HFF-Myc (cell line): Measurements from ENCODE around the gene C9orf50.

Experiments
- DNase-seq: peaks from one replicate; pipeline ENCODE4 v3.0.0-alpha.2; 2011; ENCODE audit warnings: low read depth; ENCODE audit errors: extremely low read depth
- H3K4me3 ChIP-seq: replicated peaks from 2 replicates; pipeline ENCODE4 v1.5.1; 2011; ENCODE audit warnings: low read depth, mild to moderate bottlenecking, control low read depth, low read length
- TF ChIP-seq, protein P1 (sequence below): IDR thresholded peaks from 2 replicates; pipeline ENCODE4 v1.5.1; 2012; ENCODE audit warnings: mild to moderate bottlenecking, low read depth, low read length, control low read depth; ENCODE audit errors: missing control alignments

Gene C9orf50

DNA sequence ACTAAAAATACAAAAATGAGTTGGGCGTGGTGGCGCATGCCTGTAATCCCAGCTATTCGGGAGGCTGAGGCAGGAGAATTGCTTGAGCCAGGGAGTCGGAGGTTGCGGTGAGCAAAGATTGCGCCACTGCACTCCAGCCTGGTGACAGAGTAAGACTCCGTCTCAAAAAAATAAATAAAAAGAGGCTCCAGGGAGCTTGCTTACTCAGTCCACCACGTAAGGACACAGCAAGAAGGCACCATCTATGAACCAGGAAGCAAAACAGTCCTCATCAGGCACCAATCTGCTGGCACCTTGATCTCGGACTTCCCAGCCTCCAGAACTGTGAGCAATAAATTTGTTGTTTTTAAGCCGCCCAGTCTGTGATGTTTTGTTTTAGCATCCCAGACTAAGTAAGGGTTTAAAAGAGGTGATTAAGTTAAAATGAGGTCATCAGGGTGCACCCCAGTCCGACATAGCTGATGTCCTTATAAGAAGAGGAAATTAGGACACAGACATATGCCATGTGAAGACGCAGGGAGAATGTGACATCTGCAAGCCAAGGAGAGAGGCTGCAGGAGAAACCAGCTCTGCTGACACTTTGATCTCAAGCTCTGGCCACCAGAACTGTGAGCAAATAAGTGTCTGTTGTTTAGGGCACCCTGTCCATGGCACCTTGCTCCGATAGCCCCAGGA, 45.9 kb downstream of the C9orf50 start:
- no peak overlapping the region for H3K4me3 ChIP-seq
- TF ChIP-seq, protein P1, sequence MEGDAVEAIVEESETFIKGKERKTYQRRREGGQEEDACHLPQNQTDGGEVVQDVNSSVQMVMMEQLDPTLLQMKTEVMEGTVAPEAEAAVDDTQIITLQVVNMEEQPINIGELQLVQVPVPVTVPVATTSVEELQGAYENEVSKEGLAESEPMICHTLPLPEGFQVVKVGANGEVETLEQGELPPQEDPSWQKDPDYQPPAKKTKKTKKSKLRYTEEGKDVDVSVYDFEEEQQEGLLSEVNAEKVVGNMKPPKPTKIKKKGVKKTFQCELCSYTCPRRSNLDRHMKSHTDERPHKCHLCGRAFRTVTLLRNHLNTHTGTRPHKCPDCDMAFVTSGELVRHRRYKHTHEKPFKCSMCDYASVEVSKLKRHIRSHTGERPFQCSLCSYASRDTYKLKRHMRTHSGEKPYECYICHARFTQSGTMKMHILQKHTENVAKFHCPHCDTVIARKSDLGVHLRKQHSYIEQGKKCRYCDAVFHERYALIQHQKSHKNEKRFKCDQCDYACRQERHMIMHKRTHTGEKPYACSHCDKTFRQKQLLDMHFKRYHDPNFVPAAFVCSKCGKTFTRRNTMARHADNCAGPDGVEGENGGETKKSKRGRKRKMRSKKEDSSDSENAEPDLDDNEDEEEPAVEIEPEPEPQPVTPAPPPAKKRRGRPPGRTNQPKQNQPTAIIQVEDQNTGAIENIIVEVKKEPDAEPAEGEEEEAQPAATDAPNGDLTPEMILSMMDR: no peak
- no peak for DNase-seq

DNA sequence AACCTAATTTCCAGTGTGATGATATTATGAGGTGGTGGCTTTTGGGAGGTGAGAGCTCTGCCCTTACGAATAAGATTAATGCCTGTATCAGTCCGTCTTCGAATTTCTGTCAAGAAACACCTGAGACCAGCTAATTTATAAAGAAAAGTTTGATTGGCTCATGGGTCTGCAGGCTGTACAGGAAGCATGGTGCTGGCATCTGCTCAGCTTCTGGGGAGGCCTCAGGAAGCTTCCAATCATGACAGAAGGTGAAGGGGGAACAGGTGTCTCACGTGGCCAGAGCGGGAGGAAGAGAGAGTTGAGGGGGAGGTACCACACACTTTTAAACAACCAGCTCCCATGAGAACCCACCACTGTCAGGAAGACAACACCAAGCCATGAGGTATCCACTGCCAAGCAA, 46.9 kb downstream of the C9orf50 start:
- H3K4me3 ChIP-seq: no peak overlapping the region
- no peak for DNase-seq
- TF ChIP-seq, protein P1: no peak

DNA sequence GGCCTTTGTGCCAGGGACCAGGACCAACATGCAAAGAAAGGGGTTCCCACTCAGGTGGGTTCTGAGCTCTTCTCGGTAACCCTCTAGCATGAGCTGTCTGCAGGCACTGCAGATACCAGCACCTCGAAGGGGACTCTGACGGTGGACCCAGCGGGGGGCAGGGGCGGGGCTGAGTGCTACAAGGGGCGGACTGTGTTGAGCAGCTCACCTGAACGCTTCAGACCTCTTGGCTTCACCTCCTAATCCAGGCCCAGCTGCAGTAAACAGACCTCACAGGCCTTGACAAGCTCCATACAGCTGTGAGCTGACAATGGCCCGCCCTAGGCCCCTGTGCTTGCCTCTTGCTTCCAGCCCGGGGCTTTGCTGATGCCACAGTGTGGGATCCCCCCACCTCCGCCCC, 48.4 kb downstream of the C9orf50 start:
- DNase-seq: no peak
- TF ChIP-seq, protein P1: no peak
- no peak overlapping the region for H3K4me3 ChIP-seq

DNA sequence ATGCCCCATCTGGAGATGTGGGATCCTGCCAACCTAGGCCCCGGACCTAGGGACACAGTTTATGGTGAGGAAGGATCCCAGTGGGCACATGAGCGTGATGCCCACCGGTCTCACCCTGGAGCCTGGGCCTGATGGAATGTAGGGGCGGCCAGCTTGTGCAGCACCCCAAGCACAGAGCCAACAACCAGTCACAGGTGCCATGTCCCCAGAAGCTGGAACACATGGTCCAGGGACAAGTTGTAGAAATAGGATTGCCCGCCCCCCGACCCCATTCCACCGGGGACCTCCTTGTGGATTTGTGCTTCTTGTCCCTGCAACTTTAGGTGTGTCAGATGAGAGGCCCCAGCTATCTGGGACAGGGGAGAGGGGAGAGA, 48.9 kb downstream of the C9orf50 start:
- no peak for DNase-seq
- TF ChIP-seq, protein P1: no peak
- H3K4me3 ChIP-seq: no peak overlapping the region

DNA sequence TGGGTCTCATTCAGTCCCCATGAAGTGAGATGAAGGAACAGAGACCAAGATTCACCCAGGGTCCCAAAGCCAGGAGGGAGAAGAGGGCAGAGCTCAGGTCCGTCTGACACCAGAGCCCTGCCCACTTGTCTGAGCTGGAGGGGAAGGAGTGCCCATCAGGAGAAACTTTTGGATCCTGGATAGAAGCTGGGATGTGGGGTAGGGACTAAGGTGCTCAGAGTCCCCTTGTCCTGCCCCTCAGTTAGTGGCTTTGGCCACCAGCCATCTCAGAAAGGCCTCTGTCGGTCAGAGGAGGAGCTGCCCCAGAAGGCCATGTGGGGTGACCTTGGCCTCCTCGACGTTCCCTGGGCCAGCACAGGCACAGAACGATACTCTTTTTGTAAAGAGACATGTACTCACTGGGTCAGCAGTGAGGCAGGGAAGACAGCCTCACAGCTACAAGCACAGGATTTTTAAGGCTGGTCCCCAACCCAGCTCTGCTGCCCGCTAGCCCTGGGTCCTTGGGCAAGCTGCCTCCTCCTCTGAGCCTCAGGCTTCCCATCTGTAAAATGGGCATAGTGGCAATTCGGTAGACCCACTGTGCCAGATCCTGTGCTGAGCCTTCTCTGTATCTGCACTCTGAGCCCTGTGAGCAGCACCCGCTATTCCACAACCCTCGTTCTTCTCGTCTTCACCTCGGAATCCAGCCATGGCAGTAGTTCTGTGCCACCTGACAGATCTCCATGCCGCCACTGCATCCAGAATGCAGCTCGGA, 49.4 kb downstream of the C9orf50 start:
- TF ChIP-seq, protein P1: no peak
- DNase-seq: no peak
- no peak overlapping the region for H3K4me3 ChIP-seq

DNA sequence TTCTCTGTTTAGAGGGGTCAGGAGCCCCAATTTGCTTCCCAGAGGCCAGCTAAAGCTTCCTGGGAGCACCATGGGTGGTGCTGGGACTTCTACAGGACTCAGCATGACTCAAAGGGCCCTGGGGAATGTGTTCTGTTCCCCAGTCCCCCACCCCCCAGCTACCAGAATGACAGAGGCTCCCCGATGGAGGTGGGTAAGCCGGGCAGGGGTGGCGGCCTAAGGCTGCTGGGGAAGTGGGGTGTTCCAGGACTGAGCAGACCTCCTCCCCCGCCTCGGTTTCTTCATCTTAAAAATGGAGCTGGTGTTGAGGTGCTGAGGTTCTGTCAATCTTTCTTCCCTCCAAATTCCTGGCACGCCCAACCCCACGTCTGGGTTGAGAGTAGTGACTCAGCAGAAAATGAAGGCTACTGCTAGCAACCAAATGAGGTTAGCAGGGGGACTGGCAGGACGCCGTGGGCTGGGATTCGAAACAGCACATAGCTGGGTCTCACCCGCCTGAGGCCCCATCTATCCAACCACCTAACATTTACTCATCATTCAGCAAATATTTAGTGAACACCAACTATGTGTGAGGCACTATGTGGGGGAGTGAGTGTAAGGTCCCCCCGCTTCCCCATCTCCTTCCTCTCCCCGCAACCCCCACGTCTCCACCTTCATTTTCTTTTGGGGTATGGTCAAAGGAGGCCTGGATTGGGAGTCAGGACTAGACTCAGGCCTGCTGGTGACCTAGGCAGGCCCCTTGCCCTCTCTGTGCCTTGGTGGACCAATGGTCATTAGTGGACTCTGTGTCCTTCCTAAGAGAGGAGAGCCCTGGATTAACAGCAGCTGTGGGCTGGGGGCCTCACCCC, 50.2 kb downstream of the C9orf50 start:
- no peak overlapping the region for H3K4me3 ChIP-seq
- TF ChIP-seq, protein P1: no peak
- no peak for DNase-seq
